Left lung (tissue), 10 donors: ENCODE measurements around the gene TMEM61. TPM values are rescaled to one million over a fixed set of nuclear protein-coding genes. Genes with fewer than 3 reads are reported as not detected.

Experiments used
- ATAC-seq: fragments of 200-7000 bp; cut with Tn5 transposase; one replicate; pipeline ENCODE4 v1.9.1; 2020; ENCODE audit warnings: moderate library complexity
- DNase-seq, 4 donors: peaks; one replicate each; pipeline ENCODE4 v3.0.0-alpha.2; 2013 to 2020
- H3K27ac ChIP-seq, 2 donors: fragments of 200-600 bp; sonication (generic) in 1 of 2; one replicate each; pipeline versions ENCODE4 v1.5.0 to v1.8.0; 2020 to 2021
- H3K27me3 ChIP-seq, 2 donors: fragments of 200-600 bp; sonication (generic) in 1 of 2; one replicate each; pipeline versions ENCODE4 v1.5.0 to v1.8.0; 2020 to 2021
- H3K36me3 ChIP-seq, 2 donors: fragments of 200-600 bp; sonication (generic) in 1 of 2; one replicate each; pipeline versions ENCODE4 v1.5.0 to v1.8.0; 2020 to 2021
- H3K4me1 ChIP-seq, 2 donors: fragments of 200-600 bp; one replicate each; pipeline ENCODE4 v1.8.0; 2021
- H3K4me3 ChIP-seq, 2 donors: fragments of 200-600 bp; sonication (generic) in 1 of 2; one replicate each; pipeline versions ENCODE4 v1.5.0 to v1.8.0; 2020 to 2021; ENCODE audit warnings: mild to moderate bottlenecking in 1 of 2
- H3K9me3 ChIP-seq, 2 donors: fragments of 200-600 bp; sonication (generic) in 1 of 2; one replicate each; pipeline versions ENCODE4 v1.5.0 to v1.8.0; 2020 to 2021
- CTCF ChIP-seq, 2 donors: fragments of 200-600 bp; sonication (generic) in 1 of 2; IDR thresholded peaks; one replicate each; pipeline versions ENCODE4 v1.5.0 to v1.8.0; 2021; ENCODE audit warnings: antibody characterized with exemption in 2 of 2
- intact Hi-C, 2 donors: fragments of 100-400 bp; cut with DNase I; formaldehyde crosslinking; loops; one replicate each; pipeline versions ENCODE4 v1.11.2 to v1.14.2; 2022
- polyA plus RNA-seq, 6 donors: library from polyadenylated mRNA; unstranded; fragments of 120-200 nt; gene quantifications; one replicate each; pipeline ENCODE4 v1.2.1, GENCODE V29; 2013; ENCODE audit not compliant: insufficient read length in 6 of 6
- total RNA-seq, 2 donors: library from RNA; stranded (reverse); fragmentation: NEBNext Ultra II Directional; extraction: Animal tissue kit (Norgen Biotek cat#: 25700); gene quantifications; one replicate each; pipeline ENCODE4 v1.2.1, GENCODE V29; 2021
- donor health status: DM: no; HTN: yes; CAD: no.
- donor health status: DM: no; HTN: no; CAD: no.

TMEM61 gene
- total and polyA plus RNA-seq, 8 donors = 0.20 to 1.6 (median 0.28) TPM

DNA sequence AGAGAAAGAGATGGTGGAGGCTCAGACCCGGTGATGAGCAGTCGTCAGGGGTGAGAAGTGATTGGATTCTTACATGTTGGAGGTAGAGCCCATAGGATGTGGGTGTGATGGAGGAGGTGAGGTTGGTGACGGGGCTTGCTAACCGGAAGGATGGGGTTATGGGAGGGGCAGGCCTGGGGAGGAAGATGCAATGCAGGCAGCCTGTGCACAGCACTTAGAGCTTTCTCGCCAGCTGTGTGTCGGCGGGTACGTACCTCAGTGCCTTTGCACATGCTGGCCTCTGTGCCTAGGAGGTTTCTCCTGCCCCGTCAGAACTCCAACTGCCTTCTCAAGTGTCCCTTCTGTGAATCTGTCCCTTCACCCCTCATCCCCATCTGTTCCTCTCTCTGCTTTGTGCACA lies 15.4 kb downstream of the TMEM61 start:
- H3K36me3 ChIP-seq = no peaks in the 10 kb centered on the region
- H3K4me1 ChIP-seq = peaks cover 0 to 12% of the 10 kb centered on the region in 2 donors
- no peak overlapping the region for H3K4me3 ChIP-seq
- intact Hi-C loops = loop anchor here in 1 of 2 donors (10.0 kb wide), 1 partner anchor 51 kb away; no protein-coding TSS in a partner anchor
- H3K27ac ChIP-seq = no peak overlapping the region
- H3K27me3 ChIP-seq = peaks cover 17 to 61% of the 10 kb centered on the region in 2 donors
- no peak for DNase-seq
- no peak for ATAC-seq
- no peak for TF ChIP-seq CTCF (IDR thresholded peaks at IDR 0.05)
- no peaks in the 10 kb centered on the region for H3K9me3 ChIP-seq

DNA sequence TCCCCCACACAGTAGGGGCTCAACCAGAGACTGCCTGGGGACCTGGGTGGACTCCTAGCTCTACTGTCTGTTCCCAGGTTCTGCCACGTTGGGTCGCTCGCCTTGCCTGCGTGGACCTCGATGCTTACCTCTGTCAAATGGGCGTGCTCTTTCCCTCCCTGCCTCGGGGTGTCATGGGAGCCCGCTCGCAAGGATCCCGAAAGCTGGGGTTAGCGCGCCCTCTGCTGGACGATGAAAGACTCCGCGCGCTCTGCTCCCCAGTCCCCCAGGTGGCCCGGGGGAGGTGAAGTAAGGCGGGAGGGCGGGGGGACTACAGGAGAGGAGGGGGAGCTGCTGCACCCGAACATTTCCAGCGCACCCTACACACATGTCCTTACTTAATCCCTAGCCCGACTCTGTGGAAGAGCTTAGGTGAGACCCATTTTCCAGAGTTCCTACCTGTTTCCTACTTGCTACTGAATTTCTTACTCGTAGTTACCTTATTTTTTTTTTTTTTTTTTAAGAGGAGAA lies 16.0 kb downstream of the TMEM61 start:
- intact Hi-C loops = loop anchor here in 1 of 2 donors (10.0 kb wide), 1 partner anchor 52 kb away; no protein-coding TSS in a partner anchor
- no peaks in the 10 kb centered on the region for H3K36me3 ChIP-seq
- peak overlapping the region in 1 of 2 donors; percentile 6 for H3K4me3 ChIP-seq
- H3K4me1 ChIP-seq = peaks cover 0 to 12% of the 10 kb centered on the region in 2 donors
- DNase-seq = peak; percentile 36 to 95 (median 74)
- peaks cover 17 to 61% of the 10 kb centered on the region in 2 donors for H3K27me3 ChIP-seq
- peak; percentile 61 to 81 for TF ChIP-seq CTCF (IDR thresholded peaks at IDR 0.05)
- H3K9me3 ChIP-seq = no peaks in the 10 kb centered on the region
- ATAC-seq = peak; percentile 96
- no peak overlapping the region for H3K27ac ChIP-seq

GRCh38 chr1:54996869-54997710 lies 16.7 kb downstream of the TMEM61 start:
- Histone ChIP-seq H3K4me1 (peaks cover 0 to 12% of the 10 kb centered on the region in 2 donors), H3K9me3 (no peaks in the 10 kb centered on the region), H3K36me3 (no peaks in the 10 kb centered on the region), H3K4me3 (peak overlapping the region in 1 of 2 donors; percentile 6), H3K27ac (no peak overlapping the region), H3K27me3 (peaks cover 17 to 61% of the 10 kb centered on the region in 2 donors)
- peak; percentile 74 for ATAC-seq
- DNase-seq = peak in 1 of 4 donors; percentile 13
- no peak for TF ChIP-seq CTCF (IDR thresholded peaks at IDR 0.05)
- intact Hi-C loops = loop anchor here in 1 of 2 donors (10.0 kb wide), 1 partner anchor 52 kb away; no protein-coding TSS in a partner anchor

- no peak for TF ChIP-seq CTCF (IDR thresholded peaks at IDR 0.05)
- peaks cover 0 to 12% of the 10 kb centered on the region in 2 donors for H3K4me1 ChIP-seq
- no peaks in the 10 kb centered on the region for H3K36me3 ChIP-seq
- intact Hi-C loops = loop anchor here in 1 of 2 donors (10.0 kb wide), 1 partner anchor 53 kb away; no protein-coding TSS in a partner anchor
- H3K9me3 ChIP-seq = no peaks in the 10 kb centered on the region
- H3K27ac ChIP-seq = no peak overlapping the region
- DNase-seq (no peak), ATAC-seq (no peak)
- H3K27me3 ChIP-seq = peaks cover 17 to 61% of the 10 kb centered on the region in 2 donors
- H3K4me3 ChIP-seq = no peak overlapping the region
Measured at GRCh38 chr1:54997711-54997986, 17.2 kb downstream of the TMEM61 start.

GRCh38 chr1:54998100-54998499 lies 17.7 kb downstream of the TMEM61 start:
- no peak for DNase-seq
- Histone ChIP-seq H3K4me3 (no peak overlapping the region), H3K36me3 (no peaks in the 10 kb centered on the region), H3K4me1 (peaks cover 0 to 12% of the 10 kb centered on the region in 2 donors), H3K9me3 (no peaks in the 10 kb centered on the region), H3K27ac (no peak overlapping the region), H3K27me3 (peaks cover 17 to 61% of the 10 kb centered on the region in 2 donors)
- ATAC-seq = no peak
- TF ChIP-seq CTCF (IDR thresholded peaks at IDR 0.05) = no peak
- intact Hi-C loops = loop anchor here in 1 of 2 donors (10.0 kb wide), 1 partner anchor 53 kb away; no protein-coding TSS in a partner anchor
